Measurements from ENCODE around the gene SHROOM2.
"Not testable (repeated sequence)": the region's sequence is repeated elsewhere in the genome, so short reads cannot be mapped to it uniquely, and the experiment has no call there.

Gene SHROOM2, protein sequence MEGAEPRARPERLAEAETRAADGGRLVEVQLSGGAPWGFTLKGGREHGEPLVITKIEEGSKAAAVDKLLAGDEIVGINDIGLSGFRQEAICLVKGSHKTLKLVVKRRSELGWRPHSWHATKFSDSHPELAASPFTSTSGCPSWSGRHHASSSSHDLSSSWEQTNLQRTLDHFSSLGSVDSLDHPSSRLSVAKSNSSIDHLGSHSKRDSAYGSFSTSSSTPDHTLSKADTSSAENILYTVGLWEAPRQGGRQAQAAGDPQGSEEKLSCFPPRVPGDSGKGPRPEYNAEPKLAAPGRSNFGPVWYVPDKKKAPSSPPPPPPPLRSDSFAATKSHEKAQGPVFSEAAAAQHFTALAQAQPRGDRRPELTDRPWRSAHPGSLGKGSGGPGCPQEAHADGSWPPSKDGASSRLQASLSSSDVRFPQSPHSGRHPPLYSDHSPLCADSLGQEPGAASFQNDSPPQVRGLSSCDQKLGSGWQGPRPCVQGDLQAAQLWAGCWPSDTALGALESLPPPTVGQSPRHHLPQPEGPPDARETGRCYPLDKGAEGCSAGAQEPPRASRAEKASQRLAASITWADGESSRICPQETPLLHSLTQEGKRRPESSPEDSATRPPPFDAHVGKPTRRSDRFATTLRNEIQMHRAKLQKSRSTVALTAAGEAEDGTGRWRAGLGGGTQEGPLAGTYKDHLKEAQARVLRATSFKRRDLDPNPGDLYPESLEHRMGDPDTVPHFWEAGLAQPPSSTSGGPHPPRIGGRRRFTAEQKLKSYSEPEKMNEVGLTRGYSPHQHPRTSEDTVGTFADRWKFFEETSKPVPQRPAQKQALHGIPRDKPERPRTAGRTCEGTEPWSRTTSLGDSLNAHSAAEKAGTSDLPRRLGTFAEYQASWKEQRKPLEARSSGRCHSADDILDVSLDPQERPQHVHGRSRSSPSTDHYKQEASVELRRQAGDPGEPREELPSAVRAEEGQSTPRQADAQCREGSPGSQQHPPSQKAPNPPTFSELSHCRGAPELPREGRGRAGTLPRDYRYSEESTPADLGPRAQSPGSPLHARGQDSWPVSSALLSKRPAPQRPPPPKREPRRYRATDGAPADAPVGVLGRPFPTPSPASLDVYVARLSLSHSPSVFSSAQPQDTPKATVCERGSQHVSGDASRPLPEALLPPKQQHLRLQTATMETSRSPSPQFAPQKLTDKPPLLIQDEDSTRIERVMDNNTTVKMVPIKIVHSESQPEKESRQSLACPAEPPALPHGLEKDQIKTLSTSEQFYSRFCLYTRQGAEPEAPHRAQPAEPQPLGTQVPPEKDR (N-terminal part only)

GRCh38 chrX:9785944-9786797 is at the start of gene SHROOM2:
TSS of gene SHROOM2 (plus strand) at chrX:9786429. CDS start at chrX:9786546, 117 bp downstream.
- DNase-seq (ENCODE audit: low read depth in 2 of 2) = no peak

- DNase-seq (ENCODE audit: low read depth in 2 of 2) = no peak
These were observed 48.9 kb upstream of the SHROOM2 start for GRCh38 chrX:9737363-9737762.

GRCh38 chrX:9738151-9738550 is 48.1 kb upstream of the SHROOM2 start:
- no peak for DNase-seq (ENCODE audit: low read depth in 2 of 2)

- no peak for DNase-seq (ENCODE audit: low read depth in 2 of 2)
These were observed 47.1 kb upstream of the SHROOM2 start for GRCh38 chrX:9739130-9739529.

DNA sequence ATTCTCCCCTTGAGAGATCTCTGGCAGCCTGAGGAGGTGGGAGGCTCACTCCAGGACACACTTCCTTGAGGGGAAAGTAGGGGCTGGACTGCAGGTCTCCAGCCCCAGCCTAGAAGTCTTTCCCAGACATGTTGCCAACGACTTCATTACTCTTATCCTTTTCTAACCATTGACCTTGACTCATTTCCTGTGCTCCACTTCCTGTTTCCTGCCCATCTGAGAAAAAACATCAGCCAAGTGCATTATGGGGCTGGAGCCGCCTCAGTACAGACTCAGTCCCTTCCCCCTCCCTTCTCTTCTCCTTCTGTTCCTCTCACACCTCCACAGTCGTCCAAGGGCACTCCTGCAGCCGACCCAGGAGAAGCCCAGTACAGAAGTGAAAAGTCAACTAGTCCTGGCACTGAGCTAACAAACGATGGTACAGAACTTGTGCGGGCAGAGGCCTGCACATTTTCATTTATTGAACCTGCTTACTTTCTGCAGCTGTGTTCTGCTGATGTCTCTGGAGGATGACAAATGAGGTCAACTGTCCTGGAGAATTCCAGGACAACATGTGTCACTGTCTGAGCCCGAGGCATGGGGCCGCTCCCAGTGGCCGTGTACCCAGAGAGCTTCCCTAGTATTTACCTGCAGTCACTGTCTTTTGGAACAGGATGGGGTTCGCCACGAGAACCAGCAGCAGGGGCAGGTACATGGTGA is 40.7 kb upstream of the SHROOM2 start:
- no peak for DNase-seq (ENCODE audit: low read depth in 2 of 2)

- no peak for DNase-seq (ENCODE audit: low read depth in 2 of 2)
These were observed 39.9 kb upstream of the SHROOM2 start for GRCh38 chrX:9746148-9746888.

DNA sequence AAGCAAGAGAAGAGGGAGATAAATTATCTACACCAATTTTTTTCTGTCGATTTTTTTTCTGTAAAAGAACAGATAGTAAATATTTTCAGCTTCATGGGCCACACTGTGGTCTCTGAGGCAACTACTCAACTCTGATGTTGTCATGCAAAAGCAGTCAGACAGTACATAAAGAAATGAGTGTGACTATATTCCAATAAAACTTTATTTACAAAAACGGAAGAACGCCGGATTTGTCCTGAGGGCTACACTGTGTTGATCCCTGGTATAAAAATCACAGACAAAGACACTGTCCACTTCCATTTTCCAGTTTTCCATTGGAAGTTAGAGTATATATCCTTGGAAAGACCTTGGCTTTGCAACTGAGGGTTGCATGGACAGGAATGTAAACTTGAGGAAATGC is 38.6 kb upstream of the SHROOM2 start:
- no peak for DNase-seq (ENCODE audit: low read depth in 2 of 2)

DNA sequence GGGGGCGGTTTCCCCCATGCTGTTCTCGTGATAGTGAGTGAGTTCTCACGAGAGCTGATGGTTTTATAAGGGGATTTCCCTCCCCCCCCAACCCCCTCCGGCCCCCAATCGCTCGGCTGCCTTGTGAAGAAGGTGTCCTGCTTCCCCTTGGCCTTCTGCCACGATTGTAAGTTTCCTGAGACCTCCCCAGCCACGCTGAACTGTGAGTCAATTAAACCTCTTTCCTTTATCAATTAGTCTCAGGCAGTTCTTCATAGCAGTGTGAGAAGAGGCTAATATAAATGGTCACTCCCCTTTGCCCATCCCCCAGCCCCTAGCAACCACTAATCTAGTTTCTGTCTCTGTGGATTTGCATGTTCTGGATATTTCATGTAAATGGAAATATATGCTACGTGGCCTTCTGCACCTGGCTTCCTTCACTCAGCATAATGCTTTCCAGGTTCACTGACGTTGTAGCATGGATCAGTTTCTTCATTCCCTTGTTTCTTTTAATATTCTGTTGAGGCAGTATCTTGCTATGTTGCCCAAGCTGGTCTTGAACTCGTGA is 37.0 kb upstream of the SHROOM2 start:
- DNase-seq (ENCODE audit: low read depth in 2 of 2) = no peak

DNA sequence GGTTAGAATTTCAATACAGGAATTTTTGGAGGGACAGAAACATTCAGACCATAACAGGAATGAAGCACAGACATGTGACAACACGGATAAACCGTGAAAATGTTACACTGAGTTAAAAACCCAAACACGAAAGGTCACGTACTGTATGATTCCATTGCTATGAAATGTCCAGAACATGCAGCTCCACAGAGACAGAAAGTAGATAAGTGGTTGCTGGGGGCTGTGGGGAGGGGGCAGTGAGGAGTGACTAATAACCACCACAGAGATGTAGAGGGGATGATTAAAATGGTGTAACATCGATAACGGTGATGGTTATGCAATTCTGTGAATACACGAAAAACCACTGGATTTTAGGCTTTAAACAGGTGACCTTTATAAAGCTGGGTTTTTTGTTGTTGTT is 28.9 kb upstream of the SHROOM2 start:
- no peak for DNase-seq (ENCODE audit: low read depth in 2 of 2)

DNA sequence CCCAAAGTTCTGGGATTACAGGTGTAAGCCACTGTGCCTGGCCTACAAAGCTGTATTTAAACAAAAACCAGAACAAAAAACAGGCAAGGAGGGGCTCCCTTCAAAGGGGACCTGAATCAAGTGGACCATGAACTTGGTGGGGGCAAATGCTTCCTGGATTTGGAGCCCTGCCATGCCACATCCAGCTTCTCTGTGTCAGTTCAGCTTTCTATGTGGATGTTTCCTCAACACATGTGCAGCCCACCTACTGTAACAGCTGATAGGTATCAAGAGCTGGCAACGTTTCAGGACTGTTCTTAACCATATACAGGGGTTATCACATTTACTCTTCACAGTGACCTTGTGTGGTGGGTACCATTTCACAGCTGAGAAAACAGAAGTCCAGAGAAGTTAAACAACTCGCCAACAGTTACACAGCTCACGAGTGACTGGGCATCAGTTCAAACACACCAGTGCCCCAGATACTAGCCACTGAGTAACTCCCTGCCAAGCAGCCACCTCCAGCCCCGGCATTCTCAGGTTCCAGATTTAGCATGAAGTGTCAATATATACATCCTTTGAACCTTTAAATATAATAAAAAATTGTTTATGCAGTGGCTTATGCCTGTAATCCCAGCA is 28.1 kb upstream of the SHROOM2 start:
- DNase-seq (ENCODE audit: low read depth in 2 of 2) = no peak

- DNase-seq (ENCODE audit: low read depth in 2 of 2) = no peak
These were observed 26.9 kb upstream of the SHROOM2 start for GRCh38 chrX:9759337-9759736.

DNA sequence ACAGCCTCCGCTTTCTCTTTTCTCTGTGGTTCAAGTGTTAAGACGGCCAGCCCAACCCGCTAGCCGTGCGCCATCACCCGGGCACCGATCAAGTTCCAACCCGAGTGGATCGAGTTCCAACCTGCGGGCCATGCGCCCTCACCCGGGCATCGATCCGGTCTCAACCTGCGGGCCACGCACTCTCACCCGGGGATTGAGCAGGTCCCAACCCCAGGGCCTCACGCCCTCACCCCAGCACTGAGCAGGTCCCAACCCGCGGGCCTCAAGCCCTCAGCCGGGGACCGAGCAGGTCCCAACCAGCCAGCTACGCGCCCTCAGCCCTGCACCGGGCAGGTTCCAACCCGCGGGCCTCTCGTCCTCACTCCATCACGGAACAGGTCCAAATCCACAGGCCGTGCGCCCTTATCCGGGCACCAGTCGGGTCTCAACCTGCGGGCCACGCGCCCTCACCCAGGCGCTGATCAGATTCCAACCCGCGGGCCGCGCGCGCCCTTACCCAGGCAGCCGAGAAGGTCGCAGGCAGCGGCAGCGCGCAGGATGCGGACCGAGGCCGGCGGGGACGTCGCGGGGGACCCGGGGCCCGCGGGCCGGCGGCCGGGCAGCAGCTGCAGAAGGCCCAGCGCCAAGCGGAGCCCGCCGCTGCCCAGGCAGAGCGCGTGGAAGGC is 21.0 kb upstream of the SHROOM2 start:
- no peak for DNase-seq (ENCODE audit: low read depth in 2 of 2)

GRCh38 chrX:9765737-9766097 is 20.5 kb upstream of the SHROOM2 start, which contains the start of gene GPR143:
TSS of gene GPR143 (minus strand) at chrX:9765847. CDS start at chrX:9765817, 30 bp downstream.
- DNase-seq (ENCODE audit: low read depth in 2 of 2) = no peak

- DNase-seq (ENCODE audit: low read depth in 2 of 2) = no peak
These were observed 18.9 kb upstream of the SHROOM2 start for GRCh38 chrX:9767375-9767774.

GRCh38 chrX:9768321-9768839 is 17.8 kb upstream of the SHROOM2 start:
- DNase-seq (ENCODE audit: low read depth in 2 of 2) = not testable (repeated sequence)

DNA sequence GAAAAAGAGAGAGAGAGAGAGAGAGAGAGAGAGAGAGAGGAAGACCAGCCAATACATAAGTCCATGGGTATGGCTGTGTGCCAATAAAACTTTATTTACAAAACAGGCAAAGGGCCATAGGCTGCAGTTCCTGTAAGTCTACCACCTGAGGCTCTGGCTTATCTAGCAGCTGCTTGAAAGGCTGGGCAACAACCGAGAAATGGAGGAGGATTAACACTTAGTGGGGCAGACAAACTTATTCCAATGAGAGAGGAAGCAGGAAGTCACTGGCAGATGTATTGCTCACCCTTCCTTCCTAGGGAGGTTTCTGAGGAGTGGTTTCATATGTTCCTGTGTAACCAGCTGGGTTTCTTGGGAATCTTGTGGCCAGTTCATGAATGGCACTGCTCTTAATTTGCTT is 15.9 kb upstream of the SHROOM2 start:
- DNase-seq (ENCODE audit: low read depth in 2 of 2) = no peak

DNA sequence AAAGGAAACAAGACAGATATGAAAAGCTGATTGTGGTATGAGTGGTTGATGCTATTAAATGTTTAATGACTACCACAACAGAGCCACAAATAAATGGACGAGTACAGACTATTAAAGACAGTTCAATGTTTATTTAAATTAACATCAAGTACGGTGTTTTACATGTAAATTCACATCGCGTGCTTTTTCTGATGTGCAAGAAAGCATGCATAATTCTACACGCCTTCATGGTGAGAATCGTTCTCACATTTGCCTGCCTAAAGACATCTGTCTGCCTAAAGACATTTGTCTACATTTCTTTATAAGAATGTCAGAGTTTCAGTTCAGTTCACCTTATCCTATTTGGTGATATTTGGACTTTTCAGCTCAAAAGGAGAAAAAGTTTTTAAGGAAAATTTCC is 13.3 kb upstream of the SHROOM2 start:
- no peak for DNase-seq (ENCODE audit: low read depth in 2 of 2)

- DNase-seq (ENCODE audit: low read depth in 2 of 2) = no peak
These were observed 10.3 kb upstream of the SHROOM2 start for GRCh38 chrX:9775930-9776329.
